Measurements from ENCODE around the gene DACH1. TPM values are rescaled to one million over a fixed set of nuclear protein-coding genes. Genes with fewer than 3 reads are reported as not detected.

DACH1 gene
- total and polyA plus RNA-seq, 2 of the 8 experiments (the other 6 are each of a cell fraction or from before 2014, with no cell fraction given): 0.12 to 0.67 TPM

- TF ChIP-seq, protein P1, sequence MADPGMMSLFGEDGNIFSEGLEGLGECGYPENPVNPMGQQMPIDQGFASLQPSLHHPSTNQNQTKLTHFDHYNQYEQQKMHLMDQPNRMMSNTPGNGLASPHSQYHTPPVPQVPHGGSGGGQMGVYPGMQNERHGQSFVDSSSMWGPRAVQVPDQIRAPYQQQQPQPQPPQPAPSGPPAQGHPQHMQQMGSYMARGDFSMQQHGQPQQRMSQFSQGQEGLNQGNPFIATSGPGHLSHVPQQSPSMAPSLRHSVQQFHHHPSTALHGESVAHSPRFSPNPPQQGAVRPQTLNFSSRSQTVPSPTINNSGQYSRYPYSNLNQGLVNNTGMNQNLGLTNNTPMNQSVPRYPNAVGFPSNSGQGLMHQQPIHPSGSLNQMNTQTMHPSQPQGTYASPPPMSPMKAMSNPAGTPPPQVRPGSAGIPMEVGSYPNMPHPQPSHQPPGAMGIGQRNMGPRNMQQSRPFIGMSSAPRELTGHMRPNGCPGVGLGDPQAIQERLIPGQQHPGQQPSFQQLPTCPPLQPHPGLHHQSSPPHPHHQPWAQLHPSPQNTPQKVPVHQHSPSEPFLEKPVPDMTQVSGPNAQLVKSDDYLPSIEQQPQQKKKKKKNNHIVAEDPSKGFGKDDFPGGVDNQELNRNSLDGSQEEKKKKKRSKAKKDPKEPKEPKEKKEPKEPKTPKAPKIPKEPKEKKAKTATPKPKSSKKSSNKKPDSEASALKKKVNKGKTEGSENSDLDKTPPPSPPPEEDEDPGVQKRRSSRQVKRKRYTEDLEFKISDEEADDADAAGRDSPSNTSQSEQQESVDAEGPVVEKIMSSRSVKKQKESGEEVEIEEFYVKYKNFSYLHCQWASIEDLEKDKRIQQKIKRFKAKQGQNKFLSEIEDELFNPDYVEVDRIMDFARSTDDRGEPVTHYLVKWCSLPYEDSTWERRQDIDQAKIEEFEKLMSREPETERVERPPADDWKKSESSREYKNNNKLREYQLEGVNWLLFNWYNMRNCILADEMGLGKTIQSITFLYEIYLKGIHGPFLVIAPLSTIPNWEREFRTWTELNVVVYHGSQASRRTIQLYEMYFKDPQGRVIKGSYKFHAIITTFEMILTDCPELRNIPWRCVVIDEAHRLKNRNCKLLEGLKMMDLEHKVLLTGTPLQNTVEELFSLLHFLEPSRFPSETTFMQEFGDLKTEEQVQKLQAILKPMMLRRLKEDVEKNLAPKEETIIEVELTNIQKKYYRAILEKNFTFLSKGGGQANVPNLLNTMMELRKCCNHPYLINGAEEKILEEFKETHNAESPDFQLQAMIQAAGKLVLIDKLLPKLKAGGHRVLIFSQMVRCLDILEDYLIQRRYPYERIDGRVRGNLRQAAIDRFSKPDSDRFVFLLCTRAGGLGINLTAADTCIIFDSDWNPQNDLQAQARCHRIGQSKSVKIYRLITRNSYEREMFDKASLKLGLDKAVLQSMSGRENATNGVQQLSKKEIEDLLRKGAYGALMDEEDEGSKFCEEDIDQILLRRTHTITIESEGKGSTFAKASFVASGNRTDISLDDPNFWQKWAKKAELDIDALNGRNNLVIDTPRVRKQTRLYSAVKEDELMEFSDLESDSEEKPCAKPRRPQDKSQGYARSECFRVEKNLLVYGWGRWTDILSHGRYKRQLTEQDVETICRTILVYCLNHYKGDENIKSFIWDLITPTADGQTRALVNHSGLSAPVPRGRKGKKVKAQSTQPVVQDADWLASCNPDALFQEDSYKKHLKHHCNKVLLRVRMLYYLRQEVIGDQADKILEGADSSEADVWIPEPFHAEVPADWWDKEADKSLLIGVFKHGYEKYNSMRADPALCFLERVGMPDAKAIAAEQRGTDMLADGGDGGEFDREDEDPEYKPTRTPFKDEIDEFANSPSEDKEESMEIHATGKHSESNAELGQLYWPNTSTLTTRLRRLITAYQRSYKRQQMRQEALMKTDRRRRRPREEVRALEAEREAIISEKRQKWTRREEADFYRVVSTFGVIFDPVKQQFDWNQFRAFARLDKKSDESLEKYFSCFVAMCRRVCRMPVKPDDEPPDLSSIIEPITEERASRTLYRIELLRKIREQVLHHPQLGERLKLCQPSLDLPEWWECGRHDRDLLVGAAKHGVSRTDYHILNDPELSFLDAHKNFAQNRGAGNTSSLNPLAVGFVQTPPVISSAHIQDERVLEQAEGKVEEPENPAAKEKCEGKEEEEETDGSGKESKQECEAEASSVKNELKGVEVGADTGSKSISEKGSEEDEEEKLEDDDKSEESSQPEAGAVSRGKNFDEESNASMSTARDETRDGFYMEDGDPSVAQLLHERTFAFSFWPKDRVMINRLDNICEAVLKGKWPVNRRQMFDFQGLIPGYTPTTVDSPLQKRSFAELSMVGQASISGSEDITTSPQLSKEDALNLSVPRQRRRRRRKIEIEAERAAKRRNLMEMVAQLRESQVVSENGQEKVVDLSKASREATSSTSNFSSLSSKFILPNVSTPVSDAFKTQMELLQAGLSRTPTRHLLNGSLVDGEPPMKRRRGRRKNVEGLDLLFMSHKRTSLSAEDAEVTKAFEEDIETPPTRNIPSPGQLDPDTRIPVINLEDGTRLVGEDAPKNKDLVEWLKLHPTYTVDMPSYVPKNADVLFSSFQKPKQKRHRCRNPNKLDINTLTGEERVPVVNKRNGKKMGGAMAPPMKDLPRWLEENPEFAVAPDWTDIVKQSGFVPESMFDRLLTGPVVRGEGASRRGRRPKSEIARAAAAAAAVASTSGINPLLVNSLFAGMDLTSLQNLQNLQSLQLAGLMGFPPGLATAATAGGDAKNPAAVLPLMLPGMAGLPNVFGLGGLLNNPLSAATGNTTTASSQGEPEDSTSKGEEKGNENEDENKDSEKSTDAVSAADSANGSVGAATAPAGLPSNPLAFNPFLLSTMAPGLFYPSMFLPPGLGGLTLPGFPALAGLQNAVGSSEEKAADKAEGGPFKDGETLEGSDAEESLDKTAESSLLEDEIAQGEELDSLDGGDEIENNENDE (IDR thresholded peaks at IDR 0.05; ENCODE audit: insufficient replicate concordance, low read length): no peak
- TF ChIP-seq NANOG (IDR thresholded peaks at IDR 0.05; ENCODE audit: insufficient read depth, low read depth, low read length, poor library complexity, severe bottlenecking) (no peak), RFX5 (IDR thresholded peaks at IDR 0.05; ENCODE audit: borderline replicate concordance, low read depth, low read length) (no peak), SP4 (IDR thresholded peaks at IDR 0.05; ENCODE audit: low read length) (no peak)
Observed at GRCh38 chr13:71638751-71639150, 228.3 kb downstream of the DACH1 start (continued).

Measured in H1 (cell line).